Measurements from ENCODE around the gene RASSF1.

DNA sequence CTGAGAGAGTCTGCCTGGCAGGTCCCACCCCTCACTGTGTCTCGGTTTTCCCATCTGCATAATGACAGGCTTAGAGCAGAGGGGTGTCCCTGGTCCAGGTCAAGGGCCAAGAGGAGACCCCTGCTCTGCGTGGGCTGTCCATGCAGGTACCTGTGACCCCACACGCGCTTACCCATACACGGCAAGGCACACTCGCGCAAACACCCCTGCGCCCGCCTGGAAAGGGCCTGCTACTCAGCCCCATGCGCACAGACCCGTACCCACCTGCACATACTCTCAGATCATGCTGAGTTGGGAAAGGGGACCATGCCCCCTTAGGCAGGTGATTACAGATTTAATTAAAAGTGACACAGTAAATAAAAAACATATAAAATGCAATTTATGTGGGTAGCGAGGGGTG, 42.1 kb upstream of the RASSF1 start:
- TF ChIP-seq, protein P1, sequence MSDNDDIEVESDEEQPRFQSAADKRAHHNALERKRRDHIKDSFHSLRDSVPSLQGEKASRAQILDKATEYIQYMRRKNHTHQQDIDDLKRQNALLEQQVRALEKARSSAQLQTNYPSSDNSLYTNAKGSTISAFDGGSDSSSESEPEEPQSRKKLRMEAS (IDR thresholded peaks at IDR 0.05) = no peak
- TF ChIP-seq, protein P2, sequence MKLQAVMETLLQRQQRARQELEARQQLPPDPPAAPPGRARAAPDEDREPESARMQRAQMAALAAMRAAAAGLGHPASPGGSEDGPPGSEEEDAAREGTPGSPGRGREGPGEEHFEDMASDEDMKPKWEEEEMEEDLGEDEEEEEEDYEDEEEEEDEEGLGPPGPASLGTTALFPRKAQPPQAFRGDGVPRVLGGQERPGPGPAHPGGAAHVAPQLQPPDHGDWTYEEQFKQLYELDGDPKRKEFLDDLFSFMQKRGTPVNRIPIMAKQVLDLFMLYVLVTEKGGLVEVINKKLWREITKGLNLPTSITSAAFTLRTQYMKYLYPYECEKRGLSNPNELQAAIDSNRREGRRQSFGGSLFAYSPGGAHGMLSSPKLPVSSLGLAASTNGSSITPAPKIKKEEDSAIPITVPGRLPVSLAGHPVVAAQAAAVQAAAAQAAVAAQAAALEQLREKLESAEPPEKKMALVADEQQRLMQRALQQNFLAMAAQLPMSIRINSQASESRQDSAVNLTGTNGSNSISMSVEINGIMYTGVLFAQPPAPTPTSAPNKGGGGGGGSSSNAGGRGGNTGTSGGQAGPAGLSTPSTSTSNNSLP (IDR thresholded peaks at IDR 0.05; ENCODE audit: low read depth, low read length) = no peak
- TF ChIP-seq ZBTB7A (CRISPR knock-in tag; IDR thresholded peaks at IDR 0.05) = no peak
- TF ChIP-seq, protein P3, sequence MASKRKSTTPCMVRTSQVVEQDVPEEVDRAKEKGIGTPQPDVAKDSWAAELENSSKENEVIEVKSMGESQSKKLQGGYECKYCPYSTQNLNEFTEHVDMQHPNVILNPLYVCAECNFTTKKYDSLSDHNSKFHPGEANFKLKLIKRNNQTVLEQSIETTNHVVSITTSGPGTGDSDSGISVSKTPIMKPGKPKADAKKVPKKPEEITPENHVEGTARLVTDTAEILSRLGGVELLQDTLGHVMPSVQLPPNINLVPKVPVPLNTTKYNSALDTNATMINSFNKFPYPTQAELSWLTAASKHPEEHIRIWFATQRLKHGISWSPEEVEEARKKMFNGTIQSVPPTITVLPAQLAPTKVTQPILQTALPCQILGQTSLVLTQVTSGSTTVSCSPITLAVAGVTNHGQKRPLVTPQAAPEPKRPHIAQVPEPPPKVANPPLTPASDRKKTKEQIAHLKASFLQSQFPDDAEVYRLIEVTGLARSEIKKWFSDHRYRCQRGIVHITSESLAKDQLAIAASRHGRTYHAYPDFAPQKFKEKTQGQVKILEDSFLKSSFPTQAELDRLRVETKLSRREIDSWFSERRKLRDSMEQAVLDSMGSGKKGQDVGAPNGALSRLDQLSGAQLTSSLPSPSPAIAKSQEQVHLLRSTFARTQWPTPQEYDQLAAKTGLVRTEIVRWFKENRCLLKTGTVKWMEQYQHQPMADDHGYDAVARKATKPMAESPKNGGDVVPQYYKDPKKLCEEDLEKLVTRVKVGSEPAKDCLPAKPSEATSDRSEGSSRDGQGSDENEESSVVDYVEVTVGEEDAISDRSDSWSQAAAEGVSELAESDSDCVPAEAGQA (IDR thresholded peaks at IDR 0.05; ENCODE audit: low read depth) = no peak
- TF ChIP-seq, protein P3 (CRISPR knock-in tag; IDR thresholded peaks at IDR 0.05; ENCODE audit: borderline replicate concordance) = no peak
- TF ChIP-seq, protein P4, sequence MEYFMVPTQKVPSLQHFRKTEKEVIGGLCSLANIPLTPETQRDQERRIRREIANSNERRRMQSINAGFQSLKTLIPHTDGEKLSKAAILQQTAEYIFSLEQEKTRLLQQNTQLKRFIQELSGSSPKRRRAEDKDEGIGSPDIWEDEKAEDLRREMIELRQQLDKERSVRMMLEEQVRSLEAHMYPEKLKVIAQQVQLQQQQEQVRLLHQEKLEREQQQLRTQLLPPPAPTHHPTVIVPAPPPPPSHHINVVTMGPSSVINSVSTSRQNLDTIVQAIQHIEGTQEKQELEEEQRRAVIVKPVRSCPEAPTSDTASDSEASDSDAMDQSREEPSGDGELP (IDR thresholded peaks at IDR 0.05; ENCODE audit: borderline replicate concordance, low read depth) = no peak
- TF ChIP-seq, protein P5, sequence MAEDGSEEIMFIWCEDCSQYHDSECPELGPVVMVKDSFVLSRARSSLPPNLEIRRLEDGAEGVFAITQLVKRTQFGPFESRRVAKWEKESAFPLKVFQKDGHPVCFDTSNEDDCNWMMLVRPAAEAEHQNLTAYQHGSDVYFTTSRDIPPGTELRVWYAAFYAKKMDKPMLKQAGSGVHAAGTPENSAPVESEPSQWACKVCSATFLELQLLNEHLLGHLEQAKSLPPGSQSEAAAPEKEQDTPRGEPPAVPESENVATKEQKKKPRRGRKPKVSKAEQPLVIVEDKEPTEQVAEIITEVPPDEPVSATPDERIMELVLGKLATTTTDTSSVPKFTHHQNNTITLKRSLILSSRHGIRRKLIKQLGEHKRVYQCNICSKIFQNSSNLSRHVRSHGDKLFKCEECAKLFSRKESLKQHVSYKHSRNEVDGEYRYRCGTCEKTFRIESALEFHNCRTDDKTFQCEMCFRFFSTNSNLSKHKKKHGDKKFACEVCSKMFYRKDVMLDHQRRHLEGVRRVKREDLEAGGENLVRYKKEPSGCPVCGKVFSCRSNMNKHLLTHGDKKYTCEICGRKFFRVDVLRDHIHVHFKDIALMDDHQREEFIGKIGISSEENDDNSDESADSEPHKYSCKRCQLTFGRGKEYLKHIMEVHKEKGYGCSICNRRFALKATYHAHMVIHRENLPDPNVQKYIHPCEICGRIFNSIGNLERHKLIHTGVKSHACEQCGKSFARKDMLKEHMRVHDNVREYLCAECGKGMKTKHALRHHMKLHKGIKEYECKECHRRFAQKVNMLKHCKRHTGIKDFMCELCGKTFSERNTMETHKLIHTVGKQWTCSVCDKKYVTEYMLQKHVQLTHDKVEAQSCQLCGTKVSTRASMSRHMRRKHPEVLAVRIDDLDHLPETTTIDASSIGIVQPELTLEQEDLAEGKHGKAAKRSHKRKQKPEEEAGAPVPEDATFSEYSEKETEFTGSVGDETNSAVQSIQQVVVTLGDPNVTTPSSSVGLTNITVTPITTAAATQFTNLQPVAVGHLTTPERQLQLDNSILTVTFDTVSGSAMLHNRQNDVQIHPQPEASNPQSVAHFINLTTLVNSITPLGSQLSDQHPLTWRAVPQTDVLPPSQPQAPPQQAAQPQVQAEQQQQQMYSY (CRISPR knock-in tag; IDR thresholded peaks at IDR 0.05) = no peak
- TF ChIP-seq SUZ12 (IDR thresholded peaks at IDR 0.05; ENCODE audit: low read depth, low read length) = no peak
